Psoas muscle (tissue), 8 donors: Measurements from ENCODE around the gene BAIAP2. TPM values are rescaled to one million over a fixed set of nuclear protein-coding genes. Genes with fewer than 3 reads are reported as not detected.

Experiments used
- ATAC-seq, 4 donors: fragments of 200-7000 bp; cut with Tn5 transposase; one replicate each; pipeline ENCODE4 v1.9.1; 2020; ENCODE audit warnings: moderate library complexity in 3 of 4, mild to moderate bottlenecking in 2 of 4
- DNase-seq, 2 donors: peaks; one replicate each; pipeline ENCODE4 v3.0.0-alpha.2; 2020
- H3K27ac ChIP-seq: fragments of 200-600 bp; one replicate; pipeline ENCODE4 v1.8.0; 2022
- H3K27me3 ChIP-seq, 3 donors: fragments of 200-600 bp in 1 of 3; one replicate each; pipeline versions ENCODE4 v1.6.1 to v1.8.0; 2013 to 2022; ENCODE audit warnings: low read length in 2 of 3, mild to moderate bottlenecking in 2 of 3, moderate library complexity in 1 of 3; ENCODE audit not compliant: insufficient read depth in 3 of 3
- H3K36me3 ChIP-seq, 2 donors: fragments of 200-600 bp in 1 of 2; one replicate each; pipeline versions ENCODE4 v1.6.1 to v1.8.0; 2013 to 2022; ENCODE audit warnings: low read depth in 1 of 2, mild to moderate bottlenecking in 1 of 2, moderate library complexity in 1 of 2; ENCODE audit not compliant: insufficient read depth in 1 of 2
- H3K4me1 ChIP-seq: fragments of 200-600 bp; one replicate; pipeline ENCODE4 v1.8.0; 2022
- H3K4me3 ChIP-seq: fragments of 200-600 bp; one replicate; pipeline ENCODE4 v1.8.0; 2022; ENCODE audit warnings: mild to moderate bottlenecking
- H3K9me3 ChIP-seq: fragments of 200-600 bp; one replicate; pipeline ENCODE4 v1.8.0; 2022
- WGBS, 3 donors: extraction: QIAGEN DNeasy Blood & Tissue Kit; methylation state at CpG; one replicate each; pipeline versions ENCODE4 v1.1.6 to v1.1.7; 2013; 5-methylcytosine and 5-hydroxymethylcytosine counted together
- intact Hi-C, 2 donors: fragments of 100-400 bp; cut with DNase I; formaldehyde crosslinking; loops; one replicate each; pipeline versions ENCODE4 v1.11.0 to v1.14.2; 2022
- polyA plus RNA-seq, 3 donors: library from polyadenylated mRNA; stranded (reverse); fragments of 200-250 nt; gene quantifications; one replicate each; pipeline ENCODE4 v1.2.3, GENCODE V29; 2013
- total RNA-seq, 4 donors: library from RNA; stranded (reverse); fragmentation: NEBNext Ultra II Directional in 2 of 4; extraction: Animal tissue kit (Norgen Biotek cat#: 25700) in 2 of 4; gene quantifications; one replicate each; pipeline versions ENCODE4 v1.2.1 to v1.2.4, GENCODE V29; 2021 to 2023
- TF ChIP-seq, protein P1 (sequence below): fragments of 200-600 bp; IDR thresholded peaks from one replicate; pipeline ENCODE4 v1.8.0; 2022; ENCODE audit warnings: antibody characterized with exemption
- donor health status: healthy with polysubstance abuse.
- donor health status: DM: no; HTN: no; CAD: no; lungs with moderate emphysema.
- donor health status: Bipolar disorder and iron deficiency.
- donor health status: healthy.
- donor health status: DM: yes; HTN: yes; CAD: no.
- donor health status: DM: no; HTN: no; CAD: no.
- donor health status: DM: no; HTN: no; CAD: no.
- donor health status: DM: yes; HTN: yes; CAD: no.

BAIAP2 gene
- total and polyA plus RNA-seq, 7 donors, result 3.9 to 28.9 (median 8.6) TPM

DNA sequence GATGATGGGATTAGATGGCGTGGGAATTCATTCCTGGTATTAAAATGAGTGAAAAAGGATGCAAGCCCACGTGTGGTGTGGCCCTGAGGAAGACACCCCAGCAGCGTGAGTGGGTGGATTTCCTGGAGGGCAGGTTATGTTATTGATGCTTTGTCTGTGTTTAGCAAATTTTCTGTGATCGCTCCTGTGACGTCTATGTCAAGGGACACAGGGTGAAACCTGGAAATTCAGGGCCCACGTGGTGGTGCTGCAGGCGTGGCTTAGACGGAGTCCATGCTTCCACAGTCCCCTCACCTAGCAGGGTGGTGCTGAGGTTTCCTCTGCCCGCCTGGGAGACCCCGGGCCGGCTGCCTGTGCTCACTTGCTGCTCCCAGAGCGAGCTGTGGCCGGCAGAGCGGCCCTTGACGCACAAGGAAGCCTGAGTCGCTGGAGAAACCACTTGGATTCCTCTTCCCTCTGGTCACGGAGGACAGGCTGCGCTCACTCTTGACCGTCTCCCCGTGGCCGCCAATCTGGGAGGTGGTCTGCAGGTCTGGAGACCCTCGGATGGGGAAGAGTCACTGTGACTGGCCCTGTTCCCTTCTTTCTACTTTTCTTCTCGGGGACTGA lies 23.4 kb downstream of the BAIAP2 start:
- WGBS, 3 donors, result 88 to 89% (median 89%) methylated on average over 22 to 23 of the region's 23 CpGs
- Histone ChIP-seq H3K9me3 (no peaks in the 10 kb centered on the region), H3K27me3 (no peaks in the 10 kb centered on the region), H3K36me3 (no peaks in the 10 kb centered on the region), H3K27ac (no peak overlapping the region), H3K4me3 (no peak overlapping the region), H3K4me1 (peaks cover 9% of the 10 kb centered on the region)
- TF ChIP-seq, protein P1, sequence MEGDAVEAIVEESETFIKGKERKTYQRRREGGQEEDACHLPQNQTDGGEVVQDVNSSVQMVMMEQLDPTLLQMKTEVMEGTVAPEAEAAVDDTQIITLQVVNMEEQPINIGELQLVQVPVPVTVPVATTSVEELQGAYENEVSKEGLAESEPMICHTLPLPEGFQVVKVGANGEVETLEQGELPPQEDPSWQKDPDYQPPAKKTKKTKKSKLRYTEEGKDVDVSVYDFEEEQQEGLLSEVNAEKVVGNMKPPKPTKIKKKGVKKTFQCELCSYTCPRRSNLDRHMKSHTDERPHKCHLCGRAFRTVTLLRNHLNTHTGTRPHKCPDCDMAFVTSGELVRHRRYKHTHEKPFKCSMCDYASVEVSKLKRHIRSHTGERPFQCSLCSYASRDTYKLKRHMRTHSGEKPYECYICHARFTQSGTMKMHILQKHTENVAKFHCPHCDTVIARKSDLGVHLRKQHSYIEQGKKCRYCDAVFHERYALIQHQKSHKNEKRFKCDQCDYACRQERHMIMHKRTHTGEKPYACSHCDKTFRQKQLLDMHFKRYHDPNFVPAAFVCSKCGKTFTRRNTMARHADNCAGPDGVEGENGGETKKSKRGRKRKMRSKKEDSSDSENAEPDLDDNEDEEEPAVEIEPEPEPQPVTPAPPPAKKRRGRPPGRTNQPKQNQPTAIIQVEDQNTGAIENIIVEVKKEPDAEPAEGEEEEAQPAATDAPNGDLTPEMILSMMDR, result no peak
- intact Hi-C loops, result no loop called here
- DNase-seq (no peak), ATAC-seq (no peak)

DNA sequence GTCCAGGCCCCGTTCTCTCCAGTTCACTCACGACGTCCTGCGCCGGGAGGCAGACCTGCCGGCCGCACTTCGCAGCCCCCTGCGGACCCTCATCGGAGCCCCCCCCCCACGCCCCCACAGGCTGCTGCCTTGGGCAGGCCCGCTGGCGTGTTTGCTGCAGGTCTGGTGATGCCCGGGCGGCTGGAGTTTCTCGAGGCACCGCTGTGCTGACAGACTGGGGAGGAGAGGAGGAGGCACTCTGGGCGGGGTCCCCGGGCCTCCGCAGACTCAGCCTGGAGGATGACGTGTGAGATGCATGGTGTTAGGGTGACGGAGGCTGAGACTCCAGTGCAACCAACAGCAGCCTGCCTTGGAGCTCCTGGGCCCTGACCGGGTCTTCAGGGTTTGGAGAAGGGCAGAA lies 24.1 kb downstream of the BAIAP2 start:
- H3K27ac ChIP-seq, result no peak overlapping the region
- no peaks in the 10 kb centered on the region for H3K27me3 ChIP-seq
- H3K9me3 ChIP-seq, result no peaks in the 10 kb centered on the region
- no peak overlapping the region for H3K4me3 ChIP-seq
- WGBS, 3 donors, result 92 to 97% (median 93%) methylated on average over 22 to 23 of the region's 23 CpGs
- TF ChIP-seq, protein P1, result no peak
- ATAC-seq (no peak), DNase-seq (no peak)
- H3K4me1 ChIP-seq, result peaks cover 9% of the 10 kb centered on the region
- intact Hi-C loops, result no loop called here
- H3K36me3 ChIP-seq, result no peaks in the 10 kb centered on the region

DNA sequence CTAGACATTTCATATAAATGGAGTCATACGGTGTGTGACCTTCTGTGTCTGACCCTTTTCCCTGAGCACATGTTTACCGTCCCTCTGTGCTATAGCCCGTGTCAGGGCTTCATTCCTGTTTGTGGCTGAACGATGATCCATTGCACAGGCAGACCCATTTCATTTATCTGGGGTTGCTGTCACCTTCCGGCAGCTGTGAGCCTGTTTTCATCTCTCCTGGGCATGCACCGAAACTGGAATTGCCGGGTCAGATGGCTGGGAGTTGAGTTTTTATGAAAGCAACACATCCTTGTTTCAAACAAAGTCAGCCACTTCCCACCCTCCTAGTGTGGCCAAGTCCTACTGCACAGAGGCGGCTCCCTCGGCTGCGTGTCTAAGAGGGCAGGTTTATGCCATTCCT lies 25.5 kb downstream of the BAIAP2 start:
- Histone ChIP-seq H3K9me3 (no peaks in the 10 kb centered on the region), H3K27me3 (no peaks in the 10 kb centered on the region), H3K4me1 (peaks cover 14% of the 10 kb centered on the region), H3K4me3 (no peak overlapping the region), H3K27ac (no peak overlapping the region), H3K36me3 (no peaks in the 10 kb centered on the region)
- no peak for ATAC-seq
- intact Hi-C loops, result no loop called here
- WGBS, 3 donors, result 84 to 89% (median 89%) methylated on average over 10 of the region's 10 CpGs
- no peak for DNase-seq
- TF ChIP-seq, protein P1, result no peak

DNA sequence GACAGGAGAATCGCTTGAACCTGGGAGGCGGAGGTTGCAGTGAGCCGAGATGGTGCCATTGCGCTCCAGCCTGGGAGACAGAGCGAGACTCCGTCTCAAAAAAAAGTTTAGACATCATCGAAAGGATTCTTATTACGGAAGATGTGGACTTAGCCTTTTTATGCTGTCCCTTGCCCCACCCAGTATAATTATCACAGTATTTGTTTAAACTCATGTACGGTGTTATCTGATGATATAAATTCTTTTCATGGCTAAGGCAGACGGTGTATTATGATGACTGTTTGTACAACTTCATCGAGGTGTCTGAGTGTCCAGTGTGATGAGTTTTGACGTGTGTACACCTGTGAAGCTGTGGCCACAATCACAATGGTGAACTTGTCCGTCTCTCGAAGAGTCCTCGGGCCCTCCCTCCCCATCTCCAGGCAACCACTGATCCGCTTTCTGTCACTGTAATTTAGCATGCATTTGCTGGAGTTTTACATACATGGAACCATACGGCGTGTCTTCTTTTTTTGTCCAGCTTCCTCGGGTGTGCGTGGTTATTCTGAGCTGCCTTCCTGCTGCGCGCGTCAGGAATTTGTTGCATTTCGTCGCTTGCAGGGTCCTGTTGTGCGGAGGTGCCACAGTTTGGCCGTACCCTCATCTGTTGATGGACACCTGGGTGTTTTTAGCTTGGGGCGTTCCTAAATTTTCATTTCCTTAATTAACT lies 26.2 kb downstream of the BAIAP2 start:
- no peak for ATAC-seq
- 93 to 96% (median 93%) methylated on average over 28 of the region's 28 CpGs for WGBS, 3 donors
- intact Hi-C loops, result no loop called here
- H3K9me3 ChIP-seq, result no peaks in the 10 kb centered on the region
- no peaks in the 10 kb centered on the region for H3K36me3 ChIP-seq
- H3K27me3 ChIP-seq, result no peaks in the 10 kb centered on the region
- no peak for DNase-seq
- H3K4me3 ChIP-seq, result no peak overlapping the region
- TF ChIP-seq, protein P1, result no peak
- no peak overlapping the region for H3K27ac ChIP-seq
- peaks cover 14% of the 10 kb centered on the region for H3K4me1 ChIP-seq
